NCI-H524 treated with DMSO at 0.1 percent for 48 hours (cell line): Measurements from ENCODE around the gene THSD1.
"Not testable (repeated sequence)": the region's sequence is repeated elsewhere in the genome, so short reads cannot be mapped to it uniquely, and the experiment has no call there.

Experiments
- DNase-seq: peaks from one replicate; lab custom pipeline; 2025; lab: John Stamatoyannopoulos, UW

THSD1 gene

DNA sequence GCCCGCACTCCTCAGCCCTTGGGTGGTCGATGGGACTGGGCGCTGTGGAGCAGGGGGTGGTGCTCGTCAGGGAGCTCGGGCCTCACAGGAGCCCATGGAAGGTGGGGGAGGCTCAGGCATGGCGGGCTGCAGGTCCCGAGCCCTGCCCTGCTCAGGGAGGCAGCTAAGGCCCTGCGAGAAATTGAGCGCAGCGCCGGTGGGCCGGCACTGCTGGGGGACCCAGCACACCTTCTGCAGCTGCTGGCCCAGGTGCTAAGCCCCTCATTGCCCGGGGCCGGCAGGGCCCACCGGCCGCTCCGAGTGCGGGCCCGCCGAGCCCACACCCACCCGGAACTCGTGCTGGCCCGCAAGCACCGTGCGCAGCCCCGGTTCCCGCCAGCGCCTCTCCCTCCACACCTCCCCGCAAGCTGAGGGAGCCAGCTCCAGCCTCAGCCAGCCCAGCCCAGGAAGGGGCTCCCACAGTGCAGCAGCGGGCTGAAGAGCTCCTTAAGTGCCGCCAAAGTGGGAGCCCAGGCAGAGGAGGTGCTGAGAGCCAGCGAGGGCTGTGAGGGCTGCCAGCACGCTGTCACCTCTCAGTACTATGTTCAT, 2.2 kb upstream of the THSD1 start:
- DNase-seq: not testable (repeated sequence)

DNA sequence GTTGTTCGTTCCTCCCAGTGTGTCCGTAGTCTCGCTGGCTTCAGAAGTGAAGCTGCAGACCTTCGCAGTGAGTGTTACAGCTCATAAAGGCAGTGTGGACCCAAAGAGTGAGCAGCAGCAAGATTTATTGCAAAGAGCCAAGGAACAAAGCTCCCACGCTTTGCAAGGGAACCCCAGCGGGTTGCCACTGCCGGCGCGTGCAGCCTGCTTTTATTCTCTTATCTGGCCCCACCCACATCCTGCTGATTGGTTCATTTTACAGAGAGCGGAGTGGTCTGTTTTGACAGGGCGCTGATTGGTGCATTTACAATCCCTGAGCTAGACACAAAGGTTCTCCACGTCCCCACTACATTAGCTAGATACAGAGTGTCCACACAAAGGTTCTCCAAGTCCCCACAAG, 1.5 kb upstream of the THSD1 start:
- not testable (repeated sequence) for DNase-seq

DNA sequence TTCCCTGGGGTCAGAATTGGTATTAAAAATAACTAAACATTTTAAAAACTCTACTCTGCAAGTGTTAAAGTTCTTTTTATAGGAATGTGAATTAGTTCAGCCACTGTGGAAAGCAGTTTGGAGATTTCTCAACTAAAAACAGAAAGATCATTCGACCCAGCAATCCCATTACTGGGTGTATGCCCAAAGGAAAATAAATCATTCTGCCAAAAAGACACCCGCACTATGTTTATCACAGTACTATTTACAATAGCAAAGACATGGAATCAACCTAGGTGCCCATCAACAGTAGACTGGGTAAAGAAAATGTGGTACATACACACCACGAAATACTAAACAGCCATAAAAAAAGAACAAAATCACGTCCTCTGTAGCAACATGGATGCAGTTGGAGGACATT, 657 bp upstream of the THSD1 start:
- DNase-seq: no peak

GRCh38 chr13:52405369-52405766, 604 bp downstream of the THSD1 start:
- no peak for DNase-seq

DNA sequence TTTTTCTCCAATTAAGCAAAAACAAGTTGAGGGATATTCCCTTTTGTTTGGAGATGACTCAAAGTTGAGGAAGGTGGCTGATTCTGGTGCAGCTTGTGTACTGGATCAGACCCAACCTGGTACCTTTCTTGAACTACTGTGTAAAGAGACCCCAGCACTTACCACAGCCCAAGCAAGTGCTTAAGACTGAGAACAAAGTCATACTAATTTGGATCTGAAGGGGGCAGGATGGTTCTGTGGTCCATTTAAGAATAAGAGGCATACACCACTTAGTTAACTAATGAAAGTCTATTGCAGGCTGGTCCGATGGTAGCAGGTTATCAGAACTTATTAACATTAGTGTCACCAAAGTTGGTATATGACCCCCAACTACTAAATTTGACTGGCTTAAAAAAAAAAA, 6.3 kb downstream of the THSD1 start:
- DNase-seq: no peak

GRCh38 chr13:52399046-52399445, 6.9 kb downstream of the THSD1 start:
- no peak for DNase-seq

DNA sequence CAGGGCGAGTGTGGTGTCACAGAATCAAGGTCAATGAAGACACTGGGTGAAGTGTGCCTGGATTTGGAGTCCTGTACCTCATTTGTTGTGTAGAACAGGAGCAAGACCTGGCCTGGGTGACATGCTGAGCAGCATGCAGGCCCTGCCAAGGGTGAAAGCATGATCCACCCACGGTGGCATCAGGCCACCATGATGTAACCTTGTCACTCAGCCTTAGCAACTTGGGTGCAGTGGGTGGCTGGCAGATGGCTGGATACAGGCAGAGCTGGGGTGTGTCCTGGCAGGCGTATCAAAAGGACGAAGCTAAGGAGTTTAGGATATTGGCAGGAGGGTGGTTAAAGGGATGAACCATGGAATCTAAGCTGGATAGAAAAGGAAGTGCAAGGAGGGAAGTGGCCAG, 10.3 kb downstream of the THSD1 start:
- no peak for DNase-seq

DNA sequence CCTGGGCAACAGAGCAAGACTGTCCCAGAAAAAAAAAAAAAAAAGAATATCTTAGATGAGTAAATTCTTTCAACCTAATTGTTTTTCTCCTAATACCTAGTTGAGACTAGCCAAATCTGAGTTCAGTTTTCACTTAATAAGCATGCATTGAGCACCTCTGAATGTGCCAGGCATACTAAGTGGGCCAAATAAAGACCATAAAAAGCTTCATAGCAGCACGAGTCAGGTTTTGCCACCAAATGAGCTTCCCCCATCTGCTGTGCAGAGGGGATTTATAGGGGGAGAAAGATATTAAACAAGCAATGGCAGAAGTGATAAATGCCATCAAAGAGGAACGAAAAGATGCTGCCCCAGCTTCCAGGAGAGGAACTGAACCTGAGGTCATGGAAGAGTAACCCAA, 11.4 kb downstream of the THSD1 start:
- DNase-seq: no peak

DNA sequence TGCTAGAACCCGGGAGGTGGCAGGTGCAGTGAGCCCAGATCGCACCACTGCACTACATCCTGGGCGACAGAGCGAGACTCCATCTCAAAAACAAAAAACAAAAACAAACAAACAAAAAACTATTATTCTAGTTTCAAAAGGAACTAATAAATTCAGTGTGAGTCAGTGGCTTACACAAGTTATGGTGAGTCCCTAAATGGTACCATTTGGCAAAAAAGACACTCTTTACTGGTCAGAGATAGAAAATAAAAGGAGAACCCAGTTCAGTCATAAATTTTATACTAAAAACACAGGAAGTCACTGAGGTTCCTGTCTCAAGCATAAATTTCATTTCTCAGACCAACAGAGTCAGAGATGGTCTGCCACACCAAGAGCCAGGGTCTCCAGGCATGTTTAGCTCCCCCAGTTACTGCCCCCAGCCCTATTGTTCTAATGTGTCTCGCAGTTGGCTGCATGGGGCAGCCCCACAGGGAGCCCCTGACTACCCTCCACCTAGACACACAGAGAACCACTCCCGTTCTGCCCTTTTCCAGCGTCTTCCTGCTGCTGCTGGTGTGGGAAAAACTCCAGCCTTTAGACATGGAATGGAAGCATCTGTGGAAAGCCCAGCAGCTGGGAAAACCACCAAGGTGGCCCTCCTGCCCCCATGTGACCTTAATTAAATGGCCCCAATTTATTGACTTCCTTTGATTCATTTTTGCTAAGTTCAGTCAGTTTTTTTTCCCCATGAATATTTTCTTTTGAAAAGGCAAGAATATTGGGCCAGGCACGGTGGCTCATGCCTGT, 12.2 kb downstream of the THSD1 start:
- DNase-seq: no peak

DNA sequence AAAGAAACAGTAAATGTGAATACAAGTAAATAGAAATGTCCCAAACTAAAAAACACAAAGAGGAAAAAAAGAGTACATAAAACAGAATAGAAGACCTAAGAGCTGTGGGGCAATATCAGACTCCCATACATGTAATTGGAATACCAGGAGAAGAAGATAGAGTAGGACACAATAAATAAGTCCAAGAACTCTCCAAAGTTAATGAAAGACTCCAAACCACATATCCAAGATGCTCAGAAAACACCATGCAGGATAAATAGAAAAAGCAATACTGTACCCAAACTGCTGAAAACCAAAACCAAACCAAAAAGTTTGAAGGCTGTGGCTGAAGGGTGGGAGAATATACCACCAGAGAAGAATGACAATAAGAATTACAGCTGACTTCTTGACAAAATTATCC, 18.3 kb downstream of the THSD1 start:
- DNase-seq: no peak

DNA sequence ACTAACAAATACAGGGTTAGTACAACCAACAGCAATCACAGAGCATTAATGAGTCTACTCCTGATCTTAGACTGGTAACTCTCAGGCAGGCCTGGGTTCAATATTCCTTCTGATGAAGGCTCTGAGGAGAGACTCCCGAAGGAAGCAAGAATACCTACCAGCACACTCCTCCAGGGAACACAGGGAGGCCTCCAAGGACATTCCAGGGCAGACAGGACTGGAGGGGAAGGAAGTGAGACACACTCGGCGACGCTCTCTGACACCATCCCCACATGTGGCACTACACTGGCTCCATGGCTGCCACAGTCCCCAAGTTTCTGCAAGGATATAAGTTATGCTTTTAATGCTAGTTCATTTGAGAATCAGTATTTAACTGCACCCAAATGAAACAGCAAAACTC, 20.1 kb downstream of the THSD1 start:
- DNase-seq: no peak

- DNase-seq: no peak
Measured at GRCh38 chr13:52383366-52383765, 22.6 kb downstream of the THSD1 start.

DNA sequence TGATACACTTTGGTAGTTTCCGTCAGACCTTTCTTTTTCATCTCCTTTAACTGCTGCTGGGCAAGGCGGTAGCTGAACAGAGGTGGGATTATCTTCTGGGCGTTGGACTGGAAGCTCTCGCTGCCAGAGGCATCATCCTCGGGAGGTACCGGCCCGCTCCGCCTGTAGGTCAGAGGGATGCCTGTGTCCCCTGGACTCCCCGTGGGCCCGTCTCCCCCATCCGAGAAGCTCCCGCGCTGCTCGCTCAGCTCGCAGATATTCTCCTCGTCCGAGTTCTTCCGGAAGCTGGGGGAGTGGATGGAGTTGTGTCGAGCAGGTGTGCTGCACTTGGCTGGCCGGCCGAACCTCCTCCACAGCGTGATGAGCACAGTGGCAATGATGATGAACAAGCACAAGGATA, 27.7 kb downstream of the THSD1 start:
- no peak for DNase-seq

DNA sequence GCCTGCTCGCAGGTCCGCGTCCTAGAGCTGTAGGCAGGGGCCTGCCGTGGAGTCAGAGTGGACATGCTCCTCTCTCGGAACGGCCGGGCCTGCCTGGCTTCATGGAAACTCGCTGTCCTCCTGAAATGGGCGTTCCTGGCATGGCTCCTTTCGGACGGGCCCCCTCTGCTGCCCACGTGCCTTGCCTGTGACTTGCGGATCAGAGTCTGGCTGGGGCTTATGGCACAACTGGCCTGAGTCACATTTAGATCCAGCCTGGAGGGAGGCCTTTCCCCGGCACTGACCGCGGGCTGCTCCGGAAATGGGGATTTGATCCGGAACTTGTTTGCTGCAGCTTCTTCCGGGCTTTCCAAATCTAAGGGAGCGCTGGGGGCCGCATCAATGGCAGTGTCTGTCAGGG, 28.1 kb downstream of the THSD1 start:
- no peak for DNase-seq

DNA sequence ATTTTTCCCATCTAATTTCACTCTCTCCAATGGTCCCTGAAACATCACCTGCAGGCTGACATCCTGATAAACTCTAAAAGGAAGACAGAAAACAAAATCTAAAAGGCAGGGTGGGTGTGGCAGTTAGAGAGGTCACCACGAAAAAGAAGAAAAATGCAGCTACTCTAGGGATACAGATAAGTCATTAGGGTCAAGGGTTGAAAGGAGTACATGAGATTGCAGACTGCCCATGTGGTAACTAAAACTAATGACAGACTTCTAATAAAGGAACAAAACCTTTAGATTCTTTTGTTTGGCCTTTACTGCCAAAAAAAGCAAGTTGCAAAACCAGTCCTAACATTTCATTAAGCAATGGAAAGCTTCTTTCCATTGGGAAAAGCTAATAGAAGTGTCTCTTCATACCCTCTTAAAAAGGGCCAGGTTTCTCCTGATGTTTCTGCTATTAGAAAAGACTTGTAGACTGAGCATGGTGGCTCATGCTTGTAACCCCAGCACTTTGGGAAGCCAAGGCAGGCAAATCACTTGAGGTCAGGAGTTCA, 31.0 kb downstream of the THSD1 start:
- no peak for DNase-seq

GRCh38 chr13:52374389-52374788, 31.6 kb downstream of the THSD1 start:
- DNase-seq: no peak

- DNase-seq: not testable (repeated sequence)
Measured at GRCh38 chr13:52373277-52373676, 32.7 kb downstream of the THSD1 start.

DNA sequence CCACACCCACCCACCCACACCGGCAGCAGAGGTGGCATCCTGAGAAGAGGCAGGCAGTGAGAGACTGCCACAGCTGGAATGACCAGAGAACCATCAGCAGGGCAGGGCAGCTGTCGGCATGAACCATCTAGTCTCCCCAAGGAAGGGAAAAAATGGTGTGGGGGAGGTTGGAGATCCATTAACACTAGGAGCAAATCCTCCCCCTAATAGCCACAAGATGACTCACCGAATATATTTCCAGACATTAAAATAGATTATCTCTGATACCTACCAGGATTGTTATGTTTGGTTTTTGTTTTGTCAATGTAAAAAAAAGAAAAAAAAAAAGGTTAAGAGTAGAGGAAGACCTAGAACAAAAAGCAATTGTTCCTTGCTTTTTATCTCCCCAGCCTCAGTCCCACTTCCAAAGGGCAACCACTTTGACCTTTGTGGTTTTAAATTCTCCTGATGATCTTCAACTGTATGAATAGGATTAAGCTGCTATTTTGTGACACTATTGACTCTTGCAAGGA, 34.2 kb downstream of the THSD1 start:
- no peak for DNase-seq

GRCh38 chr13:52366291-52366690, 39.7 kb downstream of the THSD1 start:
- DNase-seq: no peak

GRCh38 chr13:52362169-52362887, 43.6 kb downstream of the THSD1 start:
- DNase-seq: not testable (repeated sequence)

GRCh38 chr13:52361225-52361624, 44.7 kb downstream of the THSD1 start:
- no peak for DNase-seq

- DNase-seq: no peak
Measured at GRCh38 chr13:52359534-52359933, 46.4 kb downstream of the THSD1 start.

GRCh38 chr13:52356327-52356726, 49.6 kb downstream of the THSD1 start:
- DNase-seq: no peak
